ENCODE measurements around the gene RAB11FIP4.

RAB11FIP4 gene

DNA sequence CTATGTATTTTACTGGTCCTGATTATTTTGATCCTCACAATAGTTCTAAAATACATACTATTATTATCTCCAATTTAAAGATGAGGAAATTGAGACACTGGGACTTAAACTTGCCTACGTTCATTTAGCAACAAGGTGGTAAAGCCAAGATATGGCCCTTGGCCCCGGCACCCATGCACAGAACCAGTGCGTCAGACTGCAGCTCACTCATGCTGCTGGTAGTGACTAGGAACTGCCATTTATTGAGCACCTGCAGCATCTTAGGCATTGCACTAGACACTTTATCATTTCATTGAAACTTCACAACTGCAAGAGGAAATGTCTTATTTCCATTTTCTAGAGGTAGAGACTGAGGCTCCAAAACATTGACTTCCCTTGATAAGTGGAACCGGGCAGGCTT is 93.3 kb downstream of the RAB11FIP4 start:
- Histone ChIP-seq H3K27ac (ENCODE audit: low read length) (no peak overlapping the region), H3K4me3 (ENCODE audit: low read depth in 1 of 2, low read length in 2 of 2) (no peak overlapping the region), H3K4me1 (ENCODE audit: control insufficient read depth in 1 of 2, insufficient read depth in 2 of 2, low read length in 2 of 2) (peaks cover 0 to 13% of the 10 kb centered on the region in 2 donors), H3K36me3 (ENCODE audit: control insufficient read depth in 1 of 2, insufficient read depth in 2 of 2, low read length in 2 of 2) (no peaks in the 10 kb centered on the region), H3K27me3 (ENCODE audit: low read depth, low read length) (no peaks in the 10 kb centered on the region), H3K9me3 (ENCODE audit: control insufficient read depth in 1 of 2, low read length in 2 of 2) (no peaks in the 10 kb centered on the region)

GRCh38 chr17:31486351-31487062 is 95.0 kb downstream of the RAB11FIP4 start:
- Histone ChIP-seq H3K9me3 (ENCODE audit: control insufficient read depth in 1 of 2, low read length in 2 of 2) (no peaks in the 10 kb centered on the region), H3K4me1 (ENCODE audit: control insufficient read depth in 1 of 2, insufficient read depth in 2 of 2, low read length in 2 of 2) (peaks cover 0 to 13% of the 10 kb centered on the region in 2 donors), H3K36me3 (ENCODE audit: control insufficient read depth in 1 of 2, insufficient read depth in 2 of 2, low read length in 2 of 2) (no peaks in the 10 kb centered on the region), H3K27ac (ENCODE audit: low read length) (no peak overlapping the region), H3K4me3 (ENCODE audit: low read depth in 1 of 2, low read length in 2 of 2) (no peak overlapping the region), H3K27me3 (ENCODE audit: low read depth, low read length) (no peaks in the 10 kb centered on the region)

- Histone ChIP-seq H3K4me3 (ENCODE audit: low read depth in 1 of 2, low read length in 2 of 2) (peak overlapping the region; percentile 26 to 64), H3K36me3 (ENCODE audit: control insufficient read depth in 1 of 2, insufficient read depth in 2 of 2, low read length in 2 of 2) (no peaks in the 10 kb centered on the region), H3K27ac (ENCODE audit: low read length) (no peak overlapping the region), H3K27me3 (ENCODE audit: low read depth, low read length) (no peaks in the 10 kb centered on the region), H3K4me1 (ENCODE audit: control insufficient read depth in 1 of 2, insufficient read depth in 2 of 2, low read length in 2 of 2) (peaks cover 0 to 13% of the 10 kb centered on the region in 2 donors), H3K9me3 (ENCODE audit: control insufficient read depth in 1 of 2, low read length in 2 of 2) (no peaks in the 10 kb centered on the region)
These were observed 95.7 kb downstream of the RAB11FIP4 start for GRCh38 chr17:31487063-31487647.

- Histone ChIP-seq H3K4me3 (ENCODE audit: low read depth in 1 of 2, low read length in 2 of 2) (peak overlapping the region; percentile 26 to 64), H3K9me3 (ENCODE audit: control insufficient read depth in 1 of 2, low read length in 2 of 2) (no peaks in the 10 kb centered on the region), H3K4me1 (ENCODE audit: control insufficient read depth in 1 of 2, insufficient read depth in 2 of 2, low read length in 2 of 2) (peaks cover 0 to 13% of the 10 kb centered on the region in 2 donors), H3K27ac (ENCODE audit: low read length) (no peak overlapping the region), H3K36me3 (ENCODE audit: control insufficient read depth in 1 of 2, insufficient read depth in 2 of 2, low read length in 2 of 2) (no peaks in the 10 kb centered on the region), H3K27me3 (ENCODE audit: low read depth, low read length) (no peaks in the 10 kb centered on the region)
These were observed 96.3 kb downstream of the RAB11FIP4 start for GRCh38 chr17:31487648-31488263.

DNA sequence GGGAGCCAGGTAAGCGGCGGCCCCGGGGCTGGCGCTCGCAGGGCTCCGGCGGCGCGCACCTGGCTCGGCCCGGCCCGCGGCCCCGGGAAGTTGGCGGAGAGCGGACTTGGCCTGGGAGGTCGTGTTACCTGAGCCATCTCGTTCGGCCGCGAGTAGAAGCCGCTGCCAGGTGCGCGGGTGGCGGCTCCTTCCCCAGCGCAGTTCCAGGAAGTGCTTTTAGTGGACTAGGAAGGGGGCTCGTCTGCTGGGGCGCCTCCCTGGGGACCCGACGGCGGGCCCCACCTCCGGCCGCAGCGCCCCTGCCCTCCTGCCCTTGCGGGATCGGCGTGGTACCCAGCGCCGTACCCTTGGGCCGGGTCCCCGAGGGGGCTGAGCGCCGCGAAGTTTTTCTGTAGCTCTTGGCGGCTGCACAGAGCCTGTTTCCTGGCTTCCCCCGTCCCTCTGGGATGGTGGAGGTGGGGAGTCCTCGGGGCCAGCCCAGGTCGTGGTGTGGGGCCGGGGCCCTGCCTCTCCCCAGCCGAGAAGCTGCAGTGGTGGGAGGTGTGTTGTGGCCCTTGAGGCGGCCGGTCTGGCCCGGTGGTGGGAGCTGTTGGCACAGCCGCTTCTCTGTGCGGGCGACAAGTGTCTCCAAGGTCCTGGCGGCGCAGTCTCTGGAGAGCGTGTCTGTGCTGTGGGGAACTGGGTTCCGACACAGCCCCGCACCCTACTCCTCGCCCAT is 96.9 kb downstream of the RAB11FIP4 start:
- H3K36me3 ChIP-seq (ENCODE audit: control insufficient read depth in 1 of 2, insufficient read depth in 2 of 2, low read length in 2 of 2) = no peaks in the 10 kb centered on the region

GRCh38 chr17:31488982-31489294 is 97.5 kb downstream of the RAB11FIP4 start:
- H3K27me3 ChIP-seq (ENCODE audit: low read depth, low read length) = no peaks in the 10 kb centered on the region
- H3K9me3 ChIP-seq (ENCODE audit: control insufficient read depth in 1 of 2, low read length in 2 of 2) = no peaks in the 10 kb centered on the region
- H3K36me3 ChIP-seq (ENCODE audit: control insufficient read depth in 1 of 2, insufficient read depth in 2 of 2, low read length in 2 of 2) = no peaks in the 10 kb centered on the region
- peak overlapping the region; percentile 67 for H3K27ac ChIP-seq (ENCODE audit: low read length)
- peaks cover 7 to 13% of the 10 kb centered on the region in 2 donors for H3K4me1 ChIP-seq (ENCODE audit: control insufficient read depth in 1 of 2, insufficient read depth in 2 of 2, low read length in 2 of 2)
- H3K4me3 ChIP-seq (ENCODE audit: low read depth in 1 of 2, low read length in 2 of 2) = peak overlapping the region; percentile 55 to 64

More for the DNA sequence above, 96.9 kb downstream of the RAB11FIP4 start:
- H3K27ac ChIP-seq (ENCODE audit: low read length) = peak overlapping the region; percentile 67
- no peaks in the 10 kb centered on the region for H3K9me3 ChIP-seq (ENCODE audit: control insufficient read depth in 1 of 2, low read length in 2 of 2)
- peaks cover 6 to 13% of the 10 kb centered on the region in 2 donors for H3K4me1 ChIP-seq (ENCODE audit: control insufficient read depth in 1 of 2, insufficient read depth in 2 of 2, low read length in 2 of 2)
- peak overlapping the region; percentile 55 to 64 for H3K4me3 ChIP-seq (ENCODE audit: low read depth in 1 of 2, low read length in 2 of 2)
- no peaks in the 10 kb centered on the region for H3K27me3 ChIP-seq (ENCODE audit: low read depth, low read length)

- Histone ChIP-seq H3K36me3 (ENCODE audit: control insufficient read depth in 1 of 2, insufficient read depth in 2 of 2, low read length in 2 of 2) (no peaks in the 10 kb centered on the region), H3K27me3 (ENCODE audit: low read depth, low read length) (no peaks in the 10 kb centered on the region), H3K9me3 (ENCODE audit: control insufficient read depth in 1 of 2, low read length in 2 of 2) (no peaks in the 10 kb centered on the region), H3K27ac (ENCODE audit: low read length) (peak overlapping the region; percentile 67), H3K4me1 (ENCODE audit: control insufficient read depth in 1 of 2, insufficient read depth in 2 of 2, low read length in 2 of 2) (peaks cover 7 to 13% of the 10 kb centered on the region in 2 donors), H3K4me3 (ENCODE audit: low read depth in 1 of 2, low read length in 2 of 2) (peak overlapping the region; percentile 55 to 64)
These were observed 98.0 kb downstream of the RAB11FIP4 start for GRCh38 chr17:31489295-31490018.

- H3K27ac ChIP-seq (ENCODE audit: low read length) = peak overlapping the region; percentile 39
These were observed 98.7 kb downstream of the RAB11FIP4 start for GRCh38 chr17:31490019-31490650.

DNA sequence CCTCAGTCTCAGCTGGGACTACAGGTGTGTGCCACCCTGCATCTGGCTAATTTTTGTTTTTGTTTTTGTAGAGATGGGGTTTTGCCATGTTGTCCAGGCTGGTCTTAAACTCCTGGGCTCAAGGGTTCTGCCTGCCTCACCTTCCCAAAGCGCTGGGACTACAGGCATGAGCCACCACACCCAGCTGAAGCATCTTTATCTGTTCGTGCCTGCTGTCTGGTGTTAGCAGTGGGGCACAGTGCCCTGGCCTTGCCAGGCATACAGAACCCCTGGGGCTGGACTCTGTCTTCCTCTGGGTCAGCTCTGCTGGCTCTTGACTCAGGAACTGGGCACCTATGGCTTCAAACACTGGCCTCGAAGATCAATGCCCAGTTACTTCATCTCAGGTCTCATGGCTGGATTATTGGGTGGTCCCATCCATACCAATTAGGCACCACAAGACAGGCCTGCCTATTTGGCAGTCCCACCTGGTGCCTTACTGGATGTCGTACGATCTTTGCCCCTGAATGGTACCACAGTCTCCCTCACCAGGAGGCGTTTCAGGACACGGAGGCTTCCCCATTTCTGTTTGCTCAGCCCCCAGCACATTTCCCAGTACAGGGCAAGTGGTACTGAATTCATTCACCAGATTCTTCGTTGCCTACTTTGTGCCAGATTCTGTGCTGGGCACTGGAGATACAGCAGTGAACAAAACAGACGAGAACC is 99.3 kb downstream of the RAB11FIP4 start:
- Histone ChIP-seq H3K4me3 (ENCODE audit: low read depth in 1 of 2, low read length in 2 of 2) (no peak overlapping the region), H3K9me3 (ENCODE audit: control insufficient read depth in 1 of 2, low read length in 2 of 2) (no peaks in the 10 kb centered on the region), H3K4me1 (ENCODE audit: control insufficient read depth in 1 of 2, insufficient read depth in 2 of 2, low read length in 2 of 2) (peaks cover 11 to 13% of the 10 kb centered on the region in 2 donors), H3K27ac (ENCODE audit: low read length) (peak overlapping the region; percentile 1), H3K27me3 (ENCODE audit: low read depth, low read length) (no peaks in the 10 kb centered on the region), H3K36me3 (ENCODE audit: control insufficient read depth in 1 of 2, insufficient read depth in 2 of 2, low read length in 2 of 2) (no peaks in the 10 kb centered on the region)

More at GRCh38 chr17:31490019-31490650, 98.7 kb downstream of the RAB11FIP4 start:
- Histone ChIP-seq H3K27me3 (ENCODE audit: low read depth, low read length) (no peaks in the 10 kb centered on the region), H3K9me3 (ENCODE audit: control insufficient read depth in 1 of 2, low read length in 2 of 2) (no peaks in the 10 kb centered on the region), H3K4me1 (ENCODE audit: control insufficient read depth in 1 of 2, insufficient read depth in 2 of 2, low read length in 2 of 2) (peaks cover 11 to 13% of the 10 kb centered on the region in 2 donors), H3K36me3 (ENCODE audit: control insufficient read depth in 1 of 2, insufficient read depth in 2 of 2, low read length in 2 of 2) (no peaks in the 10 kb centered on the region), H3K4me3 (ENCODE audit: low read depth in 1 of 2, low read length in 2 of 2) (peak overlapping the region in 1 of 2 donors; percentile 55)
